Keratinocyte (primary cell): ENCODE data around the gene EPHA2. TPM values are rescaled to one million over a fixed set of nuclear protein-coding genes. Genes with fewer than 3 reads are reported as not detected.
A peak's percentile ranks its signal among the peaks of the same experiment; 100 is the strongest.

Experiments
- DNase-seq: peaks from one replicate; pipeline ENCODE4 v3.0.0-alpha.2; 2011; ENCODE audit warnings: low read depth, missing footprints, low spot score
- FAIRE-seq: peaks from 2 replicates; lab custom pipeline; 2011; peaks lifted over from hg19 to GRCh38; lab: Jason Lieb, UNC
- H2AFZ ChIP-seq: 2 replicates; pipeline ENCODE4 v1.6.0; 2012; ENCODE audit warnings: low read length, control low read depth, inconsistent platforms; ENCODE audit not compliant: control insufficient read depth
- H3K27ac ChIP-seq: 2 replicates; pipeline ENCODE4 v1.5.1; 2011; ENCODE audit warnings: low read length; ENCODE audit not compliant: control insufficient read depth, insufficient read depth
- H3K27me3 ChIP-seq: 3 replicates; pipeline ENCODE4 v1.6.0; 2011; ENCODE audit warnings: low read length; ENCODE audit not compliant: control insufficient read depth, insufficient read depth; ENCODE audit errors: extremely low read depth
- H3K36me3 ChIP-seq, 2 experiments: 2 replicates in 1 of 2; 3 replicates in 1 of 2; pipeline ENCODE4 v1.5.1; 2011; ENCODE audit warnings: low read length in 2 of 2, mild to moderate bottlenecking in 1 of 2; ENCODE audit not compliant: control insufficient read depth in 2 of 2, insufficient read depth in 2 of 2; ENCODE audit errors: extremely low read depth in 1 of 2
- H3K4me1 ChIP-seq: 3 replicates; pipeline ENCODE4 v1.5.1; 2011; ENCODE audit warnings: low read length; ENCODE audit not compliant: control insufficient read depth, insufficient read depth; ENCODE audit errors: extremely low read depth
- H3K4me2 ChIP-seq: 3 replicates; pipeline ENCODE4 v1.6.0; 2011; ENCODE audit warnings: low read depth, low read length; ENCODE audit not compliant: control insufficient read depth, insufficient read depth; ENCODE audit errors: extremely low read depth
- H3K4me3 ChIP-seq, 3 experiments: fragments of 200-600 bp in 1 of 3; sonication (generic) in 1 of 3; 2 replicates in 2 of 3; 3 replicates in 1 of 3; pipeline ENCODE4 v1.5.1; 2011 to 2016; ENCODE audit warnings: low read length in 3 of 3, mild to moderate bottlenecking in 3 of 3, control low read depth in 2 of 3, inconsistent platforms in 1 of 3, low read depth in 1 of 3, mixed read lengths in 1 of 3, mixed run types in 1 of 3, moderate library complexity in 1 of 3; ENCODE audit not compliant: control insufficient read depth in 2 of 3, insufficient read depth in 2 of 3; ENCODE audit errors: extremely low read depth in 1 of 3
- H3K79me2 ChIP-seq: 2 replicates; pipeline ENCODE4 v1.6.0; 2012; ENCODE audit warnings: low read length; ENCODE audit not compliant: control insufficient read depth, insufficient read depth
- H3K9ac ChIP-seq: 3 replicates; pipeline ENCODE4 v1.6.0; 2011; ENCODE audit warnings: low read length; ENCODE audit not compliant: control insufficient read depth, insufficient read depth; ENCODE audit errors: extremely low read depth
- H3K9me1 ChIP-seq: 3 replicates; pipeline ENCODE4 v1.6.0; 2011; ENCODE audit warnings: low read length; ENCODE audit not compliant: control insufficient read depth, insufficient read depth; ENCODE audit errors: extremely low read depth
- H3K9me3 ChIP-seq: 2 replicates; pipeline ENCODE4 v1.5.1; 2012; ENCODE audit warnings: low read depth, low read length; ENCODE audit not compliant: control insufficient read depth
- H4K20me1 ChIP-seq: 3 replicates; pipeline ENCODE4 v1.6.0; 2011; ENCODE audit warnings: low read length; ENCODE audit not compliant: control insufficient read depth, insufficient read depth; ENCODE audit errors: extremely low read depth
- EZH2 ChIP-seq: IDR thresholded peaks from one replicate; pipeline ENCODE4 v1.6.1; 2012; ENCODE audit warnings: inconsistent platforms, mild to moderate bottlenecking, low read length, moderate library complexity
- dilution Hi-C: fragments of 300-500 bp; cut with MboI; formaldehyde crosslinking; loops from one replicate; pipeline ENCODE4 v1.7.0; 2020; ENCODE audit warnings: low sequenced_read_pairs; ENCODE audit not compliant: extremely low pct_ligation_motif_present
- polyA minus RNA-seq, 3 experiments: library from RNA; depleted of rRNA, polyadenylated mRNA; stranded (reverse); fragments of >200 nt; gene quantifications; 1 replicate in 1 of 3; 2 replicates in 1 of 3; 3 replicates in 1 of 3; pipeline ENCODE4 v1.2.3, GENCODE V29; 2011
- polyA plus RNA-seq, 5 experiments: library from polyadenylated mRNA; depleted of rRNA in 3 of 5; stranded (reverse) in 3 of 5; stranded (forward) in 1 of 5; unstranded in 1 of 5; fragments of >200 nt; gene quantifications; 1 replicate in 1 of 5; 2 replicates in 3 of 5; 3 replicates in 1 of 5; pipeline versions ENCODE4 v1.2.1 to v1.2.3, GENCODE V29; 2011 to 2012; ENCODE audit warnings: missing spikeins in 2 of 5, low read depth in 1 of 5, low replicate concordance in 1 of 5
- TF ChIP-seq, protein P1 (sequence below), 3 experiments: IDR thresholded peaks in 1 of 3; conservative IDR thresholded peaks in 1 of 3; optimal IDR thresholded peaks in 1 of 3; 2 replicates in 2 of 3; 3 replicates in 1 of 3; pipeline versions ENCODE3 to v1.5.1; 2011; ENCODE audit warnings: low read length in 3 of 3, mild to moderate bottlenecking in 3 of 3, moderate library complexity in 2 of 3, control low read depth in 1 of 3, inconsistent platforms in 1 of 3; ENCODE audit not compliant: insufficient read depth in 2 of 3; ENCODE audit errors: extremely low read depth in 1 of 3

The EPHA2 gene
- polyA plus RNA-seq: 55.6 to 70.9 TPM (median 60.3 TPM) in 3 replicates
- polyA plus RNA-seq (2011; ENCODE audit: low read depth): 31.9 TPM
- 36.6 and 49.9 TPM in 2 replicates for polyA plus RNA-seq (2011; cell fraction: cytosol; rRNA removed)
- polyA plus RNA-seq (2011; cell fraction: nucleus; rRNA removed): 176 and 195 TPM in 2 replicates
- 64.4 and 71.6 TPM in 2 replicates for polyA plus RNA-seq (2012; ENCODE audit: low replicate concordance)
- polyA minus RNA-seq: 113 to 223 TPM (median 129 TPM) in 3 replicates
- 152 TPM for polyA minus RNA-seq (2011; cell fraction: cytosol; rRNA and poly(A)+ RNA removed)
- 153 and 207 TPM in 2 replicates for polyA minus RNA-seq (2011; cell fraction: nucleus; rRNA and poly(A)+ RNA removed)

DNA sequence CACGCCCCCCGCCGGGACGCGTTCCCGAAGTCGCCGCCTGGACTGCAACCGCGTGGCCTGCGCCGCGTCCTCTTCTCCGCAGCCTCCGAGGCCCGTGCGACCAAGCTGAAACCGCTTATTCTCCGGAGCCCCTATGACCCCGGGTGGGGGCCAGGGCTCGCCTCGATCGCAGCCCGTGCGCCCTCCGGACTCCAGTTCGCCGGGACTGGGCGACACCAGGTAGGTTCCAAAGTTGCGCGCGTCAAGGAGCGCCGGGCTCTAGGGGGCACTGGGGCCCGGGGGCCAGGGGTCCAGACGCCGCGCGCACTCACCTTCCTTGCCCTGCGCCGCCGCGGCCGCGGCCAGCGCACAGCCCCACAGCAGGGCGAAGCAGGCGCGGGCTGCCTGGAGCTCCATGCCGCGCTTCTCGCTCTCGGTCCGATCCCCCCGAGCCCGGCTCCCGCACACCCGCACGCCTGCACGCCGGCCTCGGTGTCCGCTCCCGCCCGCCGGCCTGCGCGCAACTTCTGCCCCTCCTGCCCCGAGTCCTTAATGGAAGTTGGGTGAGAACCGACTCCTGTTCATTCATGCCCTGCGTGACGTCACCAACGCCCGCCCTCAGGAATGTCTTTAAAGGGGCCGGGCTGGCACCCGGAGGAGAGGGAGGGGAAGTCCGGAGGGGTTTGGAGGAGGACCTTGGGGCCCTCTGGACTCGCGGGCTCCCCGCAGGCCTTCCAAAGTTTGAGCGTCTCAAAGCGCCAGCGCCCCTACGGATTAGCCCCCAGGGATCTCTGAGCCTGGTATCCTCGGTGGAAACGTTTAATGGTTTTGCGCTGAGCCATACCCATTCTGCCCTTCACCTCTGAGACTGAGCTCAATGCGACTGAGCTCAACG lies at the start of gene EPHA2:
Gene EPHA2, minus strand, starts transcription at position 533 of the 874 bp plus-strand sequence. Its CDS starts 137 bp downstream, at position 396.
- FAIRE-seq: peak; percentile 64
- Histone ChIP-seq H3K9me1 (peaks cover 3% of the 10 kb centered on the region), H3K4me1 (peaks cover 58% of the 10 kb centered on the region), H3K27me3 (no peaks in the 10 kb centered on the region), H3K9me3 (no peaks in the 10 kb centered on the region), H3K9ac (peak within 1 kb of the TSS; percentile 91), H3K36me3 (peaks cover 18 to 35% of the 10 kb centered on the region in 2 experiments), H3K4me3 (peak within 1 kb of the TSS; percentile 83 to 94 (median 85)), H4K20me1 (peaks cover 23% of the 10 kb centered on the region), H3K4me2 (peak within 1 kb of the TSS; percentile 100), H3K79me2 (peaks cover 64% of the 10 kb centered on the region), H2AFZ (no peak within 1 kb of the TSS), H3K27ac (peak within 1 kb of the TSS; percentile 94)
- no peak for TF ChIP-seq EZH2
- TF ChIP-seq, protein P1, sequence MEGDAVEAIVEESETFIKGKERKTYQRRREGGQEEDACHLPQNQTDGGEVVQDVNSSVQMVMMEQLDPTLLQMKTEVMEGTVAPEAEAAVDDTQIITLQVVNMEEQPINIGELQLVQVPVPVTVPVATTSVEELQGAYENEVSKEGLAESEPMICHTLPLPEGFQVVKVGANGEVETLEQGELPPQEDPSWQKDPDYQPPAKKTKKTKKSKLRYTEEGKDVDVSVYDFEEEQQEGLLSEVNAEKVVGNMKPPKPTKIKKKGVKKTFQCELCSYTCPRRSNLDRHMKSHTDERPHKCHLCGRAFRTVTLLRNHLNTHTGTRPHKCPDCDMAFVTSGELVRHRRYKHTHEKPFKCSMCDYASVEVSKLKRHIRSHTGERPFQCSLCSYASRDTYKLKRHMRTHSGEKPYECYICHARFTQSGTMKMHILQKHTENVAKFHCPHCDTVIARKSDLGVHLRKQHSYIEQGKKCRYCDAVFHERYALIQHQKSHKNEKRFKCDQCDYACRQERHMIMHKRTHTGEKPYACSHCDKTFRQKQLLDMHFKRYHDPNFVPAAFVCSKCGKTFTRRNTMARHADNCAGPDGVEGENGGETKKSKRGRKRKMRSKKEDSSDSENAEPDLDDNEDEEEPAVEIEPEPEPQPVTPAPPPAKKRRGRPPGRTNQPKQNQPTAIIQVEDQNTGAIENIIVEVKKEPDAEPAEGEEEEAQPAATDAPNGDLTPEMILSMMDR (optimal IDR thresholded peaks at IDR 0.05 in 1 of 3, IDR thresholded peaks at IDR 0.05 in 1 of 3, conservative IDR thresholded peaks at IDR 0.05 in 1 of 3; ENCODE audit: extremely low read depth in 1 of 3, insufficient read depth in 2 of 3, low read length in 3 of 3): no peak
- DNase-seq: no peak
- dilution Hi-C loops: no loop called here

DNA sequence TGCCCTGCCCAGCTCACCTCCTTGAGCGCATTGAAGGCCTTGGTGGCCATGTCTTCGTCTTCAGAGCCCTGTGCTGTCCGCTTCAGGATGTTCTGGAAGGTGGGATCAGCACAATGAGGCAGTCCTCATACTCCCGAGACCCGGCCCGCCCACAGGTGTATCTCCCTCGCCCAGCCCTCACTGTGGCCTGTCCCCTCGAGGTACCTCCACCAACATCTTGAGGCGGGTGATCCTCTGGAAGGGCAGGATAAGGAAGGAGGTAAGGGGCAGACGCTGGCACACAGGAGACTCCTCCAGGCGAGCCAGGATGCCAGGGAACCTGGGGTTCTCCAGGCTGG lies 49.4 kb upstream of the EPHA2 start:
- H3K4me1 ChIP-seq: peaks cover 17% of the 10 kb centered on the region
- H3K27me3 ChIP-seq: no peaks in the 10 kb centered on the region
- peaks cover 3 to 7% of the 10 kb centered on the region in 2 experiments for H3K36me3 ChIP-seq
- H3K4me3 ChIP-seq: no peak overlapping the region
- no peak overlapping the region for H2AFZ ChIP-seq
- no peak overlapping the region for H3K27ac ChIP-seq
- no peaks in the 10 kb centered on the region for H4K20me1 ChIP-seq
- dilution Hi-C loops: no loop called here
- H3K9me1 ChIP-seq: no peaks in the 10 kb centered on the region
- DNase-seq (no peak), FAIRE-seq (no peak)
- no peak overlapping the region for H3K4me2 ChIP-seq
- H3K79me2 ChIP-seq: no peaks in the 10 kb centered on the region
- TF ChIP-seq, protein P1 (optimal IDR thresholded peaks at IDR 0.05 in 1 of 3, IDR thresholded peaks at IDR 0.05 in 1 of 3, conservative IDR thresholded peaks at IDR 0.05 in 1 of 3; ENCODE audit: extremely low read depth in 1 of 3, insufficient read depth in 2 of 3, low read length in 3 of 3): peak in 1 of 3 experiments; percentile 12
- no peak for TF ChIP-seq EZH2
- H3K9me3 ChIP-seq: no peaks in the 10 kb centered on the region
- no peak overlapping the region for H3K9ac ChIP-seq
